ENCODE results near the gene KANSL1. TPM values are rescaled to one million over a fixed set of nuclear protein-coding genes. Genes with fewer than 3 reads are reported as not detected.
A peak's percentile ranks its signal among the peaks of the same experiment; 100 is the strongest.

KANSL1 gene
- polyA plus RNA-seq, 3 donors = 3.1 to 31.9 (median 4.6) TPM

DNA sequence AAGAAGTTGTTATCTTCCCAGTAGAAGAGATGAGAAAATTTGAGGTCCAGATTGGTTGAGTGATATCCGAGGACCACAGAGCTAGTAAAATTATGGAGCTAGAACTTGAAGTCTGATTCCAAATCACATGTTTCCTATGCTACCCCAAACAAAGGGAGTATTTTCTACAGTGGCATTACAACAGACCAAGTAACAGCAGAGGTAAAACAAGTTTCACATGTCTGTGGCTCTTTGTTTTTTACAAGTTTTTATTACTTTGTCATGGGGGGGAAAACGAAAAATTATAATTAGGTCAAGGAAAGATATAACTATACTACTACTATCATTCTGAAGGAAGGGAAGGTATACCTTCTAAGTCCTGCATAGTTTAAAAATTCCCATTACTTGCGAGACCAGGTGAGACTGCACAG lies 49.4 kb downstream of the KANSL1 start:
- H3K4me1 ChIP-seq (ENCODE audit: control insufficient read depth in 1 of 2, insufficient read depth in 2 of 2, low read length in 2 of 2) = peaks cover 28 to 37% of the 10 kb centered on the region in 2 donors
- H4K20me1 ChIP-seq (ENCODE audit: insufficient read depth, low read length) = peaks cover 98% of the 10 kb centered on the region

DNA sequence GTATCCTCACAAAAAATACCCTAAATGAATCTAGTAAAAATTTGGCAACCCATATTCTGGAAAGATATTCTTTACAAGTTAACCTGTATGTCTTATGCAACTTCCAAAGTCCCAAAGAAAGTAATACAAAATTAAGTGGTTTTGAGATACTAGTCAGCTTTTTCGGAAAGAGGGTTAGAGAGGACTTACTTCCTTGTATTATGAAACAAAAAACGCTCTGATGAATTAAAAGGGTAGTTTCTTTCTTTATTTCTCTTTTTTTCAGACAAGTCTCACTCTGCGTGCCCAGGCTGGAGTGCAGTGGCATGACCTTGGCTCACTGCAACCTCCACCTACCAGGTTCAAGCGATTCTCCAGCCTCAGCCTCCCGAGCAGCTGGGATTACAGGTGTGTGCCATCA lies 51.6 kb downstream of the KANSL1 start:
- H3K9me3 Mint-ChIP-seq = no peaks in the 10 kb centered on the region
- H4K20me1 ChIP-seq (ENCODE audit: insufficient read depth, low read length) = peaks cover 98% of the 10 kb centered on the region
- H3K9me3 ChIP-seq (replicated peaks in 1 of 2; ENCODE audit: control insufficient read depth in 1 of 2, insufficient read depth in 1 of 2, low read length in 2 of 2) = no peaks in the 10 kb centered on the region
- H3K9ac ChIP-seq (ENCODE audit: insufficient read depth, low read length, poor library complexity, severe bottlenecking) = peak overlapping the region; percentile 9
- peak overlapping the region; percentile 39 to 62 for H3K4me3 Mint-ChIP-seq
- DNase-seq = peak; percentile 18 to 41 (median 39)
- H3K27ac Mint-ChIP-seq = peak overlapping the region; percentile 68 to 92 (median 87)
- no CpG with 5 or more reads among the region's 5 CpGs for WGBS (ENCODE audit: insufficient coverage)
- H3K79me2 ChIP-seq (ENCODE audit: insufficient read depth, low read length) = peaks cover 100% of the 10 kb centered on the region
- peaks cover 2 to 6% of the 10 kb centered on the region in 2 donors for H3K36me3 Mint-ChIP-seq
- H3K4me3 ChIP-seq (replicated peaks in 1 of 3; ENCODE audit: low read depth in 2 of 3, low read length in 3 of 3) = peak overlapping the region in 1 of 3 experiments; percentile 14
- peak overlapping the region; percentile 53 to 76 for H3K27ac ChIP-seq (ENCODE audit: low read depth in 1 of 2, low read length in 2 of 2)
- intact Hi-C loops (cut with micrococcal nuclease) = no loop called here
- TF ChIP-seq, protein P1, sequence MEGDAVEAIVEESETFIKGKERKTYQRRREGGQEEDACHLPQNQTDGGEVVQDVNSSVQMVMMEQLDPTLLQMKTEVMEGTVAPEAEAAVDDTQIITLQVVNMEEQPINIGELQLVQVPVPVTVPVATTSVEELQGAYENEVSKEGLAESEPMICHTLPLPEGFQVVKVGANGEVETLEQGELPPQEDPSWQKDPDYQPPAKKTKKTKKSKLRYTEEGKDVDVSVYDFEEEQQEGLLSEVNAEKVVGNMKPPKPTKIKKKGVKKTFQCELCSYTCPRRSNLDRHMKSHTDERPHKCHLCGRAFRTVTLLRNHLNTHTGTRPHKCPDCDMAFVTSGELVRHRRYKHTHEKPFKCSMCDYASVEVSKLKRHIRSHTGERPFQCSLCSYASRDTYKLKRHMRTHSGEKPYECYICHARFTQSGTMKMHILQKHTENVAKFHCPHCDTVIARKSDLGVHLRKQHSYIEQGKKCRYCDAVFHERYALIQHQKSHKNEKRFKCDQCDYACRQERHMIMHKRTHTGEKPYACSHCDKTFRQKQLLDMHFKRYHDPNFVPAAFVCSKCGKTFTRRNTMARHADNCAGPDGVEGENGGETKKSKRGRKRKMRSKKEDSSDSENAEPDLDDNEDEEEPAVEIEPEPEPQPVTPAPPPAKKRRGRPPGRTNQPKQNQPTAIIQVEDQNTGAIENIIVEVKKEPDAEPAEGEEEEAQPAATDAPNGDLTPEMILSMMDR (IDR thresholded peaks at IDR 0.05) = no peak
- no peaks in the 10 kb centered on the region for H3K27me3 ChIP-seq (ENCODE audit: control insufficient read depth in 2 of 2, insufficient read depth in 2 of 2, low read length in 2 of 2)
- no peak overlapping the region for H2AFZ ChIP-seq (ENCODE audit: insufficient read depth, low read depth, low read length, poor library complexity, severe bottlenecking)
- peaks cover 28 to 51% of the 10 kb centered on the region in 2 donors for H3K4me1 ChIP-seq (ENCODE audit: control insufficient read depth in 1 of 2, insufficient read depth in 2 of 2, low read length in 2 of 2)
- H3K4me2 ChIP-seq (replicated peaks; ENCODE audit: extremely low read depth, low read length, poor library complexity, severe bottlenecking) = peak overlapping the region; percentile 31
- H3K27me3 Mint-ChIP-seq (ENCODE audit: low read depth in 3 of 3) = no peaks in the 10 kb centered on the region
- H3K4me1 Mint-ChIP-seq = peaks cover 75% of the 10 kb centered on the region
- no peaks in the 10 kb centered on the region for H3K36me3 ChIP-seq (replicated peaks in 1 of 2; ENCODE audit: control insufficient read depth in 1 of 2, insufficient read depth in 2 of 2, low read length in 2 of 2)

More for the DNA sequence above, 49.4 kb downstream of the KANSL1 start:
- H3K79me2 ChIP-seq (ENCODE audit: insufficient read depth, low read length) = peaks cover 100% of the 10 kb centered on the region
- H3K9me3 ChIP-seq (replicated peaks in 1 of 2; ENCODE audit: control insufficient read depth in 1 of 2, insufficient read depth in 1 of 2, low read length in 2 of 2) = no peaks in the 10 kb centered on the region
- Mint-ChIP-seq H3K27ac (peak overlapping the region in 1 of 7 donors; percentile 28), H3K36me3 (peaks cover 4 to 19% of the 10 kb centered on the region in 2 donors), H3K27me3 (ENCODE audit: low read depth in 3 of 3) (no peaks in the 10 kb centered on the region), H3K9me3 (no peaks in the 10 kb centered on the region), H3K4me3 (no peak overlapping the region), H3K4me1 (peaks cover 65% of the 10 kb centered on the region)
- no peak overlapping the region for H3K9ac ChIP-seq (ENCODE audit: insufficient read depth, low read length, poor library complexity, severe bottlenecking)
- intact Hi-C loops (cut with micrococcal nuclease) = no loop called here
- no CpG with 5 or more reads among the region's 3 CpGs for WGBS (ENCODE audit: insufficient coverage)
- no peaks in the 10 kb centered on the region for H3K27me3 ChIP-seq (ENCODE audit: control insufficient read depth in 2 of 2, insufficient read depth in 2 of 2, low read length in 2 of 2)
- TF ChIP-seq, protein P1 (IDR thresholded peaks at IDR 0.05) = no peak
- H3K27ac ChIP-seq (ENCODE audit: low read depth in 1 of 2, low read length in 2 of 2) = peak overlapping the region in 1 of 2 donors; percentile 37
- H2AFZ ChIP-seq (ENCODE audit: insufficient read depth, low read depth, low read length, poor library complexity, severe bottlenecking) = no peak overlapping the region
- peaks cover 0 to 5% of the 10 kb centered on the region in 2 donors for H3K36me3 ChIP-seq (replicated peaks in 1 of 2; ENCODE audit: control insufficient read depth in 1 of 2, insufficient read depth in 2 of 2, low read length in 2 of 2)
- no peak overlapping the region for H3K4me3 ChIP-seq (replicated peaks in 1 of 3; ENCODE audit: low read depth in 2 of 3, low read length in 3 of 3)
- no peak overlapping the region for H3K4me2 ChIP-seq (replicated peaks; ENCODE audit: extremely low read depth, low read length, poor library complexity, severe bottlenecking)
- DNase-seq = no peak

Data from CD14-positive monocyte (primary cell).